Left lung (tissue), 10 donors: ENCODE data around the gene C2CD4C. TPM values are rescaled to one million over a fixed set of nuclear protein-coding genes. Genes with fewer than 3 reads are reported as not detected.

Experiments used
- ATAC-seq: fragments of 200-7000 bp; cut with Tn5 transposase; one replicate; pipeline ENCODE4 v1.9.1; 2020; ENCODE audit warnings: moderate library complexity
- DNase-seq, 4 donors: peaks; one replicate each; pipeline ENCODE4 v3.0.0-alpha.2; 2013 to 2020
- H3K27ac ChIP-seq, 2 donors: fragments of 200-600 bp; sonication (generic) in 1 of 2; one replicate each; pipeline versions ENCODE4 v1.5.0 to v1.8.0; 2020 to 2021
- H3K27me3 ChIP-seq, 2 donors: fragments of 200-600 bp; sonication (generic) in 1 of 2; one replicate each; pipeline versions ENCODE4 v1.5.0 to v1.8.0; 2020 to 2021
- H3K36me3 ChIP-seq, 2 donors: fragments of 200-600 bp; sonication (generic) in 1 of 2; one replicate each; pipeline versions ENCODE4 v1.5.0 to v1.8.0; 2020 to 2021
- H3K4me1 ChIP-seq, 2 donors: fragments of 200-600 bp; one replicate each; pipeline ENCODE4 v1.8.0; 2021
- H3K4me3 ChIP-seq, 2 donors: fragments of 200-600 bp; sonication (generic) in 1 of 2; one replicate each; pipeline versions ENCODE4 v1.5.0 to v1.8.0; 2020 to 2021; ENCODE audit warnings: mild to moderate bottlenecking in 1 of 2
- H3K9me3 ChIP-seq, 2 donors: fragments of 200-600 bp; sonication (generic) in 1 of 2; one replicate each; pipeline versions ENCODE4 v1.5.0 to v1.8.0; 2020 to 2021
- CTCF ChIP-seq, 2 donors: fragments of 200-600 bp; sonication (generic) in 1 of 2; IDR thresholded peaks; one replicate each; pipeline versions ENCODE4 v1.5.0 to v1.8.0; 2021; ENCODE audit warnings: antibody characterized with exemption in 2 of 2
- intact Hi-C, 2 donors: fragments of 100-400 bp; cut with DNase I; formaldehyde crosslinking; loops; one replicate each; pipeline versions ENCODE4 v1.11.2 to v1.14.2; 2022
- polyA plus RNA-seq, 6 donors: library from polyadenylated mRNA; unstranded; fragments of 120-200 nt; gene quantifications; one replicate each; pipeline ENCODE4 v1.2.1, GENCODE V29; 2013; ENCODE audit not compliant: insufficient read length in 6 of 6
- total RNA-seq, 2 donors: library from RNA; stranded (reverse); fragmentation: NEBNext Ultra II Directional; extraction: Animal tissue kit (Norgen Biotek cat#: 25700); gene quantifications; one replicate each; pipeline ENCODE4 v1.2.1, GENCODE V29; 2021
- donor health status: DM: no; HTN: yes; CAD: no.
- donor health status: DM: no; HTN: no; CAD: no.

Gene C2CD4C
- total and polyA plus RNA-seq, 8 donors: 0.27 to 2.4 (median 0.86) TPM

GRCh38 chr19:406135-406781 lies 2.7 kb downstream of the C2CD4C start:
- H3K27me3 ChIP-seq: peaks cover 25 to 86% of the 10 kb centered on the region in 2 donors
- ATAC-seq: no peak
- peak in 2 of 4 donors; percentile 28 to 66 for DNase-seq
- no peak for TF ChIP-seq CTCF (IDR thresholded peaks at IDR 0.05)
- no peak overlapping the region for H3K4me3 ChIP-seq
- no peak overlapping the region for H3K27ac ChIP-seq
- H3K4me1 ChIP-seq: peaks cover 6 to 16% of the 10 kb centered on the region in 2 donors
- H3K36me3 ChIP-seq: no peaks in the 10 kb centered on the region
- H3K9me3 ChIP-seq: no peaks in the 10 kb centered on the region
- intact Hi-C loops: no loop called here

GRCh38 chr19:405121-405965 lies 3.6 kb downstream of the C2CD4C start:
- TF ChIP-seq CTCF (IDR thresholded peaks at IDR 0.05): no peak
- Histone ChIP-seq H3K9me3 (no peaks in the 10 kb centered on the region), H3K27ac (no peak overlapping the region), H3K27me3 (peaks cover 25 to 84% of the 10 kb centered on the region in 2 donors), H3K4me1 (peaks cover 6 to 16% of the 10 kb centered on the region in 2 donors), H3K4me3 (no peak overlapping the region), H3K36me3 (no peaks in the 10 kb centered on the region)
- peak; percentile 10 for ATAC-seq
- intact Hi-C loops: no loop called here
- DNase-seq: peak in 2 of 4 donors; percentile 24 to 67

GRCh38 chr19:403221-404027 lies 5.5 kb downstream of the C2CD4C start:
- no peak for TF ChIP-seq CTCF (IDR thresholded peaks at IDR 0.05)
- ATAC-seq (no peak), DNase-seq (peak in 2 of 4 donors; percentile 25 to 61)
- no peak overlapping the region for H3K27ac ChIP-seq
- peaks cover 0 to 3% of the 10 kb centered on the region in 2 donors for H3K9me3 ChIP-seq
- intact Hi-C loops: no loop called here
- H3K27me3 ChIP-seq: peaks cover 13 to 65% of the 10 kb centered on the region in 2 donors
- H3K4me3 ChIP-seq: no peak overlapping the region
- H3K36me3 ChIP-seq: no peaks in the 10 kb centered on the region
- peaks cover under 1 to 1% of the 10 kb centered on the region in 2 donors for H3K4me1 ChIP-seq

GRCh38 chr19:402786-403185 lies 6.2 kb downstream of the C2CD4C start:
- Histone ChIP-seq H3K27ac (no peak overlapping the region), H3K4me3 (no peak overlapping the region), H3K4me1 (no peaks in the 10 kb centered on the region), H3K9me3 (peaks cover 0 to 3% of the 10 kb centered on the region in 2 donors), H3K27me3 (peaks cover 6 to 62% of the 10 kb centered on the region in 2 donors), H3K36me3 (no peaks in the 10 kb centered on the region)
- DNase-seq (no peak), ATAC-seq (no peak)
- no peak for TF ChIP-seq CTCF (IDR thresholded peaks at IDR 0.05)
- intact Hi-C loops: no loop called here
